Measurements from ENCODE around the gene CNPY1.
"Not testable (repeated sequence)": the region's sequence is repeated elsewhere in the genome, so short reads cannot be mapped to it uniquely, and the experiment has no call there.

CNPY1 gene

DNA sequence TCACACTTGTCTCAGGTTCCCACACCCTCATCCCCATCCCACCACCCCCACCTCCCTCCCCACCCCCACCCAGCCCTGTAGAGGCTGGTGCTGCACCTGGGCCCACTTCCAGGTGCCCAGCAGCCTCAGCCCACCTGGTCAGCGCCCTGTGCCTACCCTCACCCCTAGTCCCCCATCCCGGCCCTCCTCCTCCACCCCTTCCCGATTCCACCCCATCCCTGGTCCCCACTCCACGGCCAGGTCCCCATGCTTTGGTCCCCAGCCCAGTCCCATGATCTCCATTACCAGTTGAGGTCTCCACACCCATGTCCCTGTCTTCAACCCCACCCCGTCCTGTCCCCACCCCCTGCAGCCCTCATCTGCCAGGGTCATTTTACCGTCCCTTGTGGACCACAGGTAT lies 24.6 kb upstream of the CNPY1 start:
- FAIRE-seq (no peak), DNase-seq (ENCODE audit: insufficient read length, low spot score) (no peak)
- no peak for TF ChIP-seq POLR2A (IDR thresholded peaks at IDR 0.05; ENCODE audit: low read depth, low read length)

DNA sequence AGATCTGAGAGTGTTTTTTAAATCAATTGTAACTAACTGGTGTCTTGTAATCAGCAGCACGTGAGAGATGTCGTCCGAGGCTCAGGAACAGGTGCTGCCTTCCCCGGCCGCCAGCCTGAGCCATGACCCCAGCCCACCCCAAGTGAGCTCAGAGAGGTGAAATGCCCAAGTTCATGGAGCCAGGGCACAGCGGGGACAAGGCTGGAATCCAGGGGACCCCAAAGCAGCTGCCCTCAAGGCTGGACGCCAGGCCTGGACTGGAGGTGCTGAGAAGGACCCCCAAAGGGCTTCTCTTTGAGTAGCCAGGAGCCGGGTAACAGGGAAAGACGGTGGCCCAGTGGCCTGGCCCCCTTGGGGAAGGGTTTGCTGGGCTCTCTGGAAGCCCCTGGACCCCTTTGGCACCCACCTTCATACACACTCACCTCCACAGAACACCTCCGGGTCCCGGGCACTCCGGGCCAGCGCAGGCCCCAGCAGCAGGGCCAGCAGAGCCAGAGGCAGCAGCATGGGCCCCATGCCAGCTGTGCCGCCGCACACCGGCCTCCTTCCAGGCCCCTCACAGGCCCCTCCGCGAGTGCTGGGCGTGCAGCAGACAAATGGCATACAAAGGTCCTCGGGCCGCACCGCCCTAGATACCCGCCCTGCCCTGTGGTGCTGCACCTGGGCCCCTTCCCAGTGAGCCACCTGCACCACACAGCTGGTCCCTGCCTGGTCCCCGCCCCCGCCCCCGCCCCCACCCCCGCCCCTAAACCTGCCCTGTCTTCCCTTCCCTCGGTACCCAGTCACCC lies 24.0 kb upstream of the CNPY1 start:
- TF ChIP-seq POLR2A (IDR thresholded peaks at IDR 0.05; ENCODE audit: low read depth, low read length): no peak
- FAIRE-seq: no peak
- no peak for DNase-seq (ENCODE audit: insufficient read length, low spot score)

DNA sequence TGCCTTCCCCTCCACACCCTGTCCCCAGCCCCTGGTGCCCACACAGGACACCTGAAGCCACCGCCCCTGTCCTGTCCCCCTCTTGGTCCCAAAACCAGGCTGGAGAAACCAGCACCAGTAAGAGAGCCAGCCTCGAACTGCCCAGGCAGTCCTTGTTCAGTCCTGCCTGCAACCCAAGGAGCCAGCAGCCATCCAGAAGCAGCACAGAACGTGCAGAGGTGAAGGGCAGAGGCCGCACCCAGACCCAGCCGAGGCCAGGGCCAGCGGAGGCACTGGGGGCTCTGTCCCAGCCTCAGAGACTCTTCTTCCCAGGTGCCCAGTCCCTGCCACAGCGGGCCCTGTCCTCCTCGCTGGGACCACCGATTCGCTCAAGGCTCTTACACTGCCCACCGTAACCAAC lies 23.3 kb upstream of the CNPY1 start:
- DNase-seq (ENCODE audit: insufficient read length, low spot score) (no peak), FAIRE-seq (no peak)
- TF ChIP-seq POLR2A (IDR thresholded peaks at IDR 0.05; ENCODE audit: low read depth, low read length): no peak

DNA sequence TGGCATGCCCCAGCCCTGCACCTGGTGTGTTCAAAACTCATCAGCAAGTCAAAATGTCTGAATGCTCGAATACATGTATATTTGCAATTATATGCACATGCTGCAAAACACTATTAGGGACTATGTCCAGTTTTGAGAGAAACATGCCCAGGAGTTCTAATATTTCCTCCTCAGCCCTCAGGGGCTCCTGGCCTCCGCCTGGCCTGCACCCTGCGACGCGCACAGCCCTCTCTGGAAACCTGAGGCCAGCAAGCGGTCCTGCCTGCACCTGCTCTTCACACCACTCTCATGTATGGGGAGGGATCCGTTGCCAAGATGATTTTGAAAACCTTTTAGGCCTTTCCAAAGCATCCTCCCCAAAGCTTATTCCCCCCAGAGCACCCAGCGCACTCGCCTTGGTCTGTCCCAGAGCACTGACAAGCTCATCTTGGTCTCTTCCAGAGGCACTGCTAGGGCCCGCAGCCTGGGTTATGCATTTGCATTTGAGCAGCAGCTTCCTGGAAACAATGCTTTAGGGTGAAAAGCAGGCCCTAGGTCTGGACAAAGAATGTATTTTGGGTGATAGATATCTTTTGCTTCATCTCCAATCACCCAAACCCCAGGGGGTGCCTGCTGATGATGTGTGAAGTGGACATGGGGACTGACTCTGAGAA lies 22.6 kb upstream of the CNPY1 start:
- DNase-seq (ENCODE audit: insufficient read length, low spot score) (no peak), FAIRE-seq (no peak)
- TF ChIP-seq POLR2A (IDR thresholded peaks at IDR 0.05; ENCODE audit: low read depth, low read length): no peak

DNA sequence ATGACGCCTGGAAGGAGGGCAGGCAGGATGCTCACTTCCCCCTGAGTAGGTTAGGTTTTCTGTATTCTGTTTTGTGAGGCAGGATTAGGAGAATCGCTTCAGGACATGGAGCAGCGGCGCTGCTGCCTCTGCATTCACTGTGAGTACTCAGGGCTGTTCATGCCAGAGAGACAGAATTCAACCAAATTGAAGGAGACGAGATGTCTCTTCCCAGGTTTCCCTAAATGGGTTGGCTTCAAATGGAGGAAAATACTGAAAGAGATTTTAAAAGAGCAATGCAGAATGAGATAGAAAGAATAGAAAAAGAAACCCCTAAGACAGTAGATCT lies 21.9 kb upstream of the CNPY1 start:
- no peak for TF ChIP-seq POLR2A (IDR thresholded peaks at IDR 0.05; ENCODE audit: low read depth, low read length)
- no peak for DNase-seq (ENCODE audit: insufficient read length, low spot score)
- no peak for FAIRE-seq

DNA sequence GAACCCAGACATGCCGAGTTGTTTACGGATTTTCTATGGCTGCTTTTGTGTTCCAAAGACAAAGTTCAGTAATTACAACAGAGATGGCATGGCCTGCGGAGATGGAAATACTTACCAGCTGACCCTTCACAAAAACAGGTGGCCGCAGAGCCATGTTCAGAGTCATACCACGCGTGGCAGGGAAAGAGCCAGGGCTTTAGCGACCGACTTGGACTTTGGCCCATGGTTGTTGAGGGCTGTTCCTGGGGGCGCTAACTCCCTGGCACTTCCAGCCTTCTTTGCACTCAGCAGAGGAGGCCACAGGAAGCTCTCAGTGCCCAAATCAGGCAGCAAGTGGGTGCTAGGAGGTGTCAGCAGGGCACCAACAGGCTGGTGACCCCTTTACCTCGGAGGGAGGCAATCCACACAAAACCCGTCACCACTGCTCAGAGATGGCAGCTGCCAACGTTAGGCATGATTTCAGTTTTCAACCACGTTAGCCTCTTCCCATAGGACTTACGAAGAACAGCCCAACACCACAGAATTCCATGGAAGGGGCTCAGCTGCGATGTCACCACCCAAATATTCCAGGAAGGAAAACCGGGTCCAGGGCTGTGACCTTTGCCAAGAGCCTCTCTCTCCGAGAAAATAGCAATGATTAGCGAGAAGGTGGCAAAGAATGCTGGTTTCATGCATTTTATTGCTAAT lies 21.4 kb upstream of the CNPY1 start:
- DNase-seq (ENCODE audit: insufficient read length, low spot score) (no peak), FAIRE-seq (no peak)
- TF ChIP-seq POLR2A (IDR thresholded peaks at IDR 0.05; ENCODE audit: low read depth, low read length): no peak

DNA sequence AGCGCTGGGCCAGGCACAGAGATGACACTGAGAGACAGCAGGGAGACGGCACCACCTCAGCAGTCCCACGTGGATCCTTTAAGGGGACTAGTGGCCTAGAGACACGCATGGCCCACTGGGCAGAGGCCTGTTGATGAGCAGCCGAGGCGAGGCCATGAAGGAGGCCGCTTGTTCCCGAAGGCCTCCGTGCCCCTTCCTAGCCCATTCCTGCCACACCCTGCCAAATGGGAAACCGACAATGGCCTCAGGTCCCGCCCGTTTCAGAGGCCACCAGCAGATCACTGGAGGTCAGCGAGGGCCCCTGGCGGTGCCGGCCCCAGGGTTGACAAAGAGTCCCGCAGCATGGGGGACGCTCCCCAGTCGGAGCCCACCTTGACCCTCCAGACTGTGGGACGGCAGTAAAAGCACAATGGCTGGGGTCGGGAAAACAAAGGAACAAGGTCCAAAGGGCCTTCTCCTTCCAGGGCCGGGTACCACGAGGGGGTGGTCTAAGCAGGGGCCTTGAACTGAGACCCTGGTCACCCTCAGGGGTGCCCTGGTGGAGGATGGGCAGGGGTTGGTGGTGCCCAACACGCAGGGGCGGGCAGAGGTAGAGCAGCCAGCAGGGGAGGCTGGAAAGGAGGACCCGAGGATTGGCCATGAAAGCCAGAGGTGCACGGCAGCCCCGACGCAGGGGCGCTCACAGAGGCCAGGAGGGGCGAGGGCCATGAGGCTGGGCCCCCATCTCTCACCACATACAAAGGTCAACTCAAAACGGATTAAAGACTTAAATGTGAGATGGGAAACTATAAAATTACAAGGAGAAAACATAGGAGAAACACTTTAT lies 19.9 kb upstream of the CNPY1 start:
- DNase-seq (ENCODE audit: insufficient read length, low spot score): no peak
- no peak for TF ChIP-seq POLR2A (IDR thresholded peaks at IDR 0.05; ENCODE audit: low read depth, low read length)
- FAIRE-seq: no peak

DNA sequence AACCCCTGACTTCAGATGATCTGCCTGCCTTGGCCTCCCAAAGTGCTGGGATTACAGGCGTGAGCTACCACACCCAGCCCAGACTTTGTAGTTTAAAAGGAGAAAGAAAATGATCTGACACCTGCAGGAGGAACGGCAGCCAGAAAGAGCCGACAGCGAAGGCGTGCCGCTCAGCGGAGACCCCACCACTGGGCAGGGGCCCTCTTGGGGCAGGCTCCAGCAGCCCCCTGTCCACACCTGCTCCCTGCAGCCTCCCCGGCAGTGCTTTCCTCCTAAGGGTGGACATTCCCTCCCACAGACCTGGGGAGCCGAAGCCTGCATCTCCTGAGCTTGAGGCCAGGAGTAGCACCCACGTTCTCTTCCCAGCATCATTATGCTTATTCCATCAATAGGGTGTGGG lies 19.2 kb upstream of the CNPY1 start:
- DNase-seq (ENCODE audit: insufficient read length, low spot score) (no peak), FAIRE-seq (no peak)
- no peak for TF ChIP-seq POLR2A (IDR thresholded peaks at IDR 0.05; ENCODE audit: low read depth, low read length)

DNA sequence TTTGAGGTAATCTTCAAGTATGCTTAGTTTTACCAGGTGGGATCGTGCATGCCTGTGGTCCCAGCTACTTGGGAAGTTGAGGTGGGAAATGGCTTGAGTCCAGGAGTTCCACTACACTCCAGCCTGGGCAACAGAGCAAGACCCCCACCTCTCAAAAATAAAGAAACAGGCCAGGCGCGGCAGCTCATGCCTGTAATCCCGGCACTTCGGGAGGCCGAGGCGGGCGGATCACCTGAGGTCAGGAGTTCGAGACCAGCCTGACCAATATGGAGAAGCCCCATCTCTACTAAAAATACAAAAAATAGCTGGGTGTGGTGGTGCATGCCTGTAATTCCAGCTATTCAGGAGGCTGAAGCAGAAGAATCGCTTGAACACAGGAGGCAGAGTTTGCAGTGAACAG lies 16.6 kb upstream of the CNPY1 start:
- DNase-seq (ENCODE audit: insufficient read length, low spot score); FAIRE-seq: not testable (repeated sequence)

DNA sequence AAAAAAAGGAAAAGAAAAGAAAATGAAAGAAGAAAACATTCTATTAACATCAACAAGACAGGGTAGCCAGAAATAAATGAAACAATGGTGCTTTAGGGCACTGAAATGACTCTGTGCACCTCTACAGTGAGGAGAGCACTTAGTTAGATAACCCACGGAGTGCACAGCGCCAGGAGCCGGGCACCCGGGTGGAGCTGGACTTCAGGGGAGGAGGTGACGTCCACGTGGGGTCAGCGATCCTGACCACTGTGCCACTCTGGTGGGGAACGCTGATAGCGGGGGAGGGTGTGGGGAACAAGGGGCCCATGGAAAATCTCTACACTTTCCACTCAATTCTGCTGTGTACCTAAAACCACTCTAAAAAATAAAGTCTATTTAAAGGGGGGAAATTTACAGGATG lies 15.7 kb upstream of the CNPY1 start:
- no peak for FAIRE-seq
- no peak for DNase-seq (ENCODE audit: insufficient read length, low spot score)
- no peak for TF ChIP-seq POLR2A (IDR thresholded peaks at IDR 0.05; ENCODE audit: low read depth, low read length)

DNA sequence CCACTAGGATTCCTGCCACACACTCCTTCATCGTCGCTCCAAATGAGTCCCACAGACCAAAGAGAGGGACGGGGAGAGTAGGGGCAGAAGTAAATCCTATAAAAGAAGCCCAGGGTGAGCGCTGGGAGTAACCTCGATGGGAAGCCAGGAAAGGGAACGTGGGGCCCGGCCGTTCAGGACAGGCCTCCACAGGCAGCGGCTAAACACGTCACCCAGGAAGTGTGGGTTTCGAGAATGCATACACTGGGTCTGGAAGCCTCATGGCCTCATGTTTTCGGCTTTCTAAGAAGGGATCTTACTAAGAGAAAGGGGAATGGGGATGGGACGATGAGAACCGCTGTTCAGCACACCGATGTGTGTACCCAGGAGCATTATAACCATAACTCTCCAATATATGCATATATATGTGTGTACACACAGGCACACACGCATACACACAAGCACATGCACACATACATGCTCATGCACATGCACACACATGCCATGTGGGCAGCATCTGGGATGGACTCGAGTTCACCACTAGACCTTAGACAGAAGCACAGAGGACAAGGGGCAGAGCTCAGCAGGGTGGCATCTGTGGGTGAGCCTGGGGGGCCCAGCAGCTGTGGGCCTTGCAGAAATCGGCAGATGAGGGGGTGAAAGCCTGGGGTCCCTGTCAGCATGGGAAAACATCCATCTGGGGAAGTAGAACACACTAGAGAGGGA lies 14.8 kb upstream of the CNPY1 start:
- no peak for TF ChIP-seq POLR2A (IDR thresholded peaks at IDR 0.05; ENCODE audit: low read depth, low read length)
- FAIRE-seq (no peak), DNase-seq (ENCODE audit: insufficient read length, low spot score) (no peak)

DNA sequence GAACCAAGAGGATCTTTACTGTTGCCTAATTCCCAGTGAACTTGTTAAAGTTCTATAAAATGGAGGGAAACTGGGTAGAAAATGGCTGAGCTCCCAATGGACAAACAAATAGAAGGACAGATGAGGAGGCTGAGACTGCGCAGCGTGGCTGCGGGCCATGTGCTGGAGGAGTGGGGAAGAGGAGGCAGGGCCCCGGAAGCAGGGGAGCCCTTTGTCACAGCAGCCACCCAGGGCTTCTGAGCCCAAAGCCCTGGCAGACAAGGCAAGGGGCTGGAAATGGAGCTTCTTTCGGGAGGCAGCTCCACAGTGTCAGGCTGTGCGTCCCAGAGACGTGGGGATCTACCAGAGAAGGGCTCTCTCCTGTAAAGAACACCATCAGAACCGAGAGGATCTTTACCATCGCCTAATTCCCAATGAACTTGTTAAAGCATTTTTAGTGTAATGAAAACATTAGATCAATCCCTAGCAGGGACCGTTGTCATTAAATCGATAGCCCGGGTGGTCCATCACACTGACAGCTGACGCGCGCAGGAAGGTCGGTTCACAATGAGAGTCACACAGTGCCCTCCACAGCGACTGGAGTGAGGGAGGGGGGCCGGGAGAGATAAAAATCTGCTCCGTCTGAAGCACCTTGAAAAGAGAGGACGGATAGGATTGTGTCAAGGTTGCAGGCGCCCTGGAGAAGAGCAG lies 14.0 kb upstream of the CNPY1 start:
- FAIRE-seq: no peak
- no peak for DNase-seq (ENCODE audit: insufficient read length, low spot score)
- TF ChIP-seq POLR2A (IDR thresholded peaks at IDR 0.05; ENCODE audit: low read depth, low read length): no peak

DNA sequence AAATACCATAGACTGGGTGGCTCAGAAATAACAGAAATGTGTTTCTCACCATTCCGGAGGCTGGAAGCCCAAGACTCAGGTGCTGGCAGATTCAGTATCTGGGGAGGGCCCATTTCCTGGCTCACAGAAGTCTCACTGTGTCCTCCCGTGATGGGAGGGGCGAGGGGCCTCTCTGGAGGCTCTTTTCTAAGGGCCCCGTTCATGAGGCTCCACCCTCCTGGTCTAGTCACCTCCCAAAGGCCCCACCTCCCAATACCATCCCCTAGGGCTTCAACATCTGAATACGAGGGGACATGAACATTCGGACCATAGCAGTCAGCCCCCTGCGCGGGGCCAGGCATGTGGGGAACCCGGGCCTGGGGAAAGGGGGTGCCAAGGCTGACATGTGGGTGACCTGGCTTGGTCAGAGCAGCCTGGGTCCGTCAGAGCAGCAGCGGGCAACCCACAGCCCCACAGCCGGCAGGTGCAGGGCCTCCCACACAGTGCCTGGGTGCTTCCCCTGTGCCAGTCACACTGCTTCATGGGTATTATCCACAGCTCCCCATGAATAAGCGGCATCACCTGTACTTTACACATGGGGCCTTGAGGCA lies 13.3 kb upstream of the CNPY1 start:
- DNase-seq (ENCODE audit: insufficient read length, low spot score) (no peak), FAIRE-seq (no peak)
- no peak for TF ChIP-seq POLR2A (IDR thresholded peaks at IDR 0.05; ENCODE audit: low read depth, low read length)

Data from H54 (cell line).